Measurements from ENCODE around the gene APBB2. TPM values are rescaled to one million over a fixed set of nuclear protein-coding genes. Genes with fewer than 3 reads are reported as not detected.
A peak's percentile ranks its signal among the peaks of the same experiment; 100 is the strongest.

Gene APBB2
- total RNA-seq, 1 experiment from 2014 or later: 17.7 TPM

DNA sequence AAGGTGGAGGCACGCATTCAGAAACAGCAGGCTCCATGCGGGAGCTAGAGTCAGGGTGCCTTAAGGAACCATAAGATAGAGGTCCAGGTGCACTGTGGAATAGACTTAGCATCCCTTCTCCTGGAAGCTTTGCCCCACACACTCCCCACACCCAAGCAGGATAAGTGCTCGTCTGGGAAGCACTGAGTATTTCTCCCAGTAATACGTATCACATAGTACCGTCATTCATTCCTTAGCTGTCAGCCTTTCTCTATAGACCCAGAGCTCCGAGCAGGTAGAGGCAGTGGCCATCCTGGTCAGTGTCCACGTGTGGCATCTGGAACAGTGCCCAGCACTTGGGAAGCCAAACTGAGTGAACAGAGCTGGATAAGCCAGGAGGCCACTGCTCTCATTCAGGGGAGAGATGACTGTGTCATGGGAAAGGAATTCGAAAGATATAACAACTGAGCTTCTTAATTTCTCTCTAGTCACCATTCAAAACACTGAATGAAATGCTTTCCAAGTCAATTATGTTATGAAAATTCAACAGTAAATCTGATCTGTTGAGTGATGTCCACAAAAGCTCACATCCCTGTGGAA lies 9.9 kb downstream of the APBB2 start:
- CTCF ChIA-PET: interaction anchor here (0.5 to 0.7 kb wide), 2 partner anchors 12 to 203 kb away, joined by 3 to 9 read pairs; no protein-coding TSS in a partner anchor
- Mint-ChIP-seq H3K4me1 (ENCODE audit: low read depth, unreplicated experiment) (peaks cover 31% of the 10 kb centered on the region), H3K36me3 (ENCODE audit: insufficient read depth, unreplicated experiment) (no peaks in the 10 kb centered on the region), H3K27me3 (ENCODE audit: unreplicated experiment) (no peaks in the 10 kb centered on the region), H3K27ac (ENCODE audit: unreplicated experiment) (no peak overlapping the region), H3K4me3 (ENCODE audit: low read depth, unreplicated experiment) (no peak overlapping the region), H3K9me3 (ENCODE audit: low read depth, unreplicated experiment) (no peaks in the 10 kb centered on the region)
- DNase-seq: peak; percentile 43
- TF ChIP-seq, protein P1, sequence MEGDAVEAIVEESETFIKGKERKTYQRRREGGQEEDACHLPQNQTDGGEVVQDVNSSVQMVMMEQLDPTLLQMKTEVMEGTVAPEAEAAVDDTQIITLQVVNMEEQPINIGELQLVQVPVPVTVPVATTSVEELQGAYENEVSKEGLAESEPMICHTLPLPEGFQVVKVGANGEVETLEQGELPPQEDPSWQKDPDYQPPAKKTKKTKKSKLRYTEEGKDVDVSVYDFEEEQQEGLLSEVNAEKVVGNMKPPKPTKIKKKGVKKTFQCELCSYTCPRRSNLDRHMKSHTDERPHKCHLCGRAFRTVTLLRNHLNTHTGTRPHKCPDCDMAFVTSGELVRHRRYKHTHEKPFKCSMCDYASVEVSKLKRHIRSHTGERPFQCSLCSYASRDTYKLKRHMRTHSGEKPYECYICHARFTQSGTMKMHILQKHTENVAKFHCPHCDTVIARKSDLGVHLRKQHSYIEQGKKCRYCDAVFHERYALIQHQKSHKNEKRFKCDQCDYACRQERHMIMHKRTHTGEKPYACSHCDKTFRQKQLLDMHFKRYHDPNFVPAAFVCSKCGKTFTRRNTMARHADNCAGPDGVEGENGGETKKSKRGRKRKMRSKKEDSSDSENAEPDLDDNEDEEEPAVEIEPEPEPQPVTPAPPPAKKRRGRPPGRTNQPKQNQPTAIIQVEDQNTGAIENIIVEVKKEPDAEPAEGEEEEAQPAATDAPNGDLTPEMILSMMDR (IDR thresholded peaks at IDR 0.05; ENCODE audit: unreplicated experiment): no peak
- intact Hi-C loops (cut with micrococcal nuclease; ENCODE audit: unreplicated experiment): no loop called here
- no TSS peak for BruUV-seq (replicated peaks)

DNA sequence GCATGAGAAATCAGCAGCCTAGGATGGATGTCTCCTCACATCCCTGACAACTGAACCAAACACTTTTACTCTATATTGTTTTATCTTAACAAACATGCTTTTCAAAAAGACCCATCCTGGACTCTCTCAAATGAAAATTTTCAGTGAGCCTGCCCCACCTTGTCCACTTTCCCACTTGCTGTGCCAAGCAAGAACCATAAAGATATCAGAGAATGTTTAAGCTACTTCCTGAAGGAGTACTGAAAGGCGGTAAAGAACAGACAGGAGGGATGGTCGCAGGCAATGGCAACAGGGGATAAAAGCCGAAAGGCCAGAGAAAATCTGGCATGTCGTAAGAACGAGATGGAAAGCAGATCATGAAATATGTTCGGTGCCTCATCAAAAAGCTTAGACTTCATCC lies 10.5 kb downstream of the APBB2 start:
- no TSS peak for BruUV-seq (replicated peaks)
- no peaks in the 10 kb centered on the region for H3K9me3 Mint-ChIP-seq (ENCODE audit: low read depth, unreplicated experiment)
- no peaks in the 10 kb centered on the region for H3K36me3 Mint-ChIP-seq (ENCODE audit: insufficient read depth, unreplicated experiment)
- CTCF ChIA-PET: no interaction called here
- peaks cover 26% of the 10 kb centered on the region for H3K4me1 Mint-ChIP-seq (ENCODE audit: low read depth, unreplicated experiment)
- TF ChIP-seq, protein P1 (IDR thresholded peaks at IDR 0.05; ENCODE audit: unreplicated experiment): no peak
- no peak overlapping the region for H3K4me3 Mint-ChIP-seq (ENCODE audit: low read depth, unreplicated experiment)
- no peak overlapping the region for H3K27ac Mint-ChIP-seq (ENCODE audit: unreplicated experiment)
- DNase-seq: no peak
- H3K27me3 Mint-ChIP-seq (ENCODE audit: unreplicated experiment): no peaks in the 10 kb centered on the region
- intact Hi-C loops (cut with micrococcal nuclease; ENCODE audit: unreplicated experiment): no loop called here

DNA sequence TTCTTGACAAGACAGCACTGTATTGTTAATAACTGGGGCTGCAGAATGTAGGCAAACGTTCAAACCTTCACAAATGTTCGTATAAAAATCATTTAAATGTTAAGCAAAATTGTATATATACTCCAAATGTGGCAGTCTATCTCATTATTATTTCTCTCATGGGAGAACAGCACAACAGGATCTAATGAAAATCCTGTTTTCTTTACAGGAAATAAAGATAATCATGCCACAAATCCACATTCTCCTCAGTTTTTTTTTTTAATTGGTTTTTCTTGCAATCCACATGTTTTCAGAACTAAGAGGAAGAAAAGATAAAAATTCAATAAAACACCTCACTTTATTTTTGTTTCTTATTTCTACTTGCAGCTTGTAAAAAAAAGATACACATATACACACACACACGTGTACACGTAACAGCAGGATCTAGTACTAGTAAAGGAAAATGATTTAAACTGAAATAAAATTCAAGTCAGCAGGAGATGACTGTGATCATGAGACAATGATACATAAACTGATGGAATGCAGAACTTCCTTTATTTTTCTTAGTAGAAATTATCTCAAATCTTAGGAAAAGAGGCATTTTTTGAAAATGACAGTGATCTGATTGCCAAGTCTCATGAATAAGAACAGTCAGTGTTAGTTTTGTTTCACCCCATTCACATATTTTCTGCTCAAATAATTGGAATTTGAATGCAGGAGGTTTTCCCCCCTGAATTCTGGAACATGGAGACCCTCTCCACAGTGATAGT lies 11.3 kb downstream of the APBB2 start:
- intact Hi-C loops (cut with micrococcal nuclease; ENCODE audit: unreplicated experiment): no loop called here

DNA sequence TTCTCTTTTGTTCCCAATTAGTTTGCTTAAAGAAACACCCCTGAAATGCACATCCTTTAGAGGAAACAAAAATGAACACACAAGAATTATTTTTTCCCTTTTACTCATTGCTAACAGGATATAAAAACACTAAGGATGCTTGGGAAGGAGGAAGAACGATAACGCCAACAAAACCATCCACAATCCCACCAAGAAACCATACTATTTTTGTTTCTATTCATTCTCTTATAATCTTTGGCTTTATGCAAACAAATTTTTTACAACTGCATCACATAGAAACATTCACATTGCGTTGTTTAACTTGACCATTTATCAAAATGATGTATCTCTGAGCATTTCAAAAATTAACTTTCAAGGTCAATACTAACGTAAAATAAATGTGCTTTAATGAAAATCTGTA lies 12.0 kb downstream of the APBB2 start:
- H3K27me3 Mint-ChIP-seq (ENCODE audit: unreplicated experiment): no peaks in the 10 kb centered on the region
- TF ChIP-seq, protein P1 (IDR thresholded peaks at IDR 0.05; ENCODE audit: unreplicated experiment): no peak
- CTCF ChIA-PET: no interaction called here
- H3K4me1 Mint-ChIP-seq (ENCODE audit: low read depth, unreplicated experiment): peaks cover 18% of the 10 kb centered on the region
- H3K9me3 Mint-ChIP-seq (ENCODE audit: low read depth, unreplicated experiment): no peaks in the 10 kb centered on the region
- H3K36me3 Mint-ChIP-seq (ENCODE audit: insufficient read depth, unreplicated experiment): no peaks in the 10 kb centered on the region
- no peak overlapping the region for H3K27ac Mint-ChIP-seq (ENCODE audit: unreplicated experiment)
- BruUV-seq (replicated peaks): no TSS peak
- DNase-seq: no peak
- H3K4me3 Mint-ChIP-seq (ENCODE audit: low read depth, unreplicated experiment): no peak overlapping the region
- intact Hi-C loops (cut with micrococcal nuclease; ENCODE audit: unreplicated experiment): no loop called here

More for the DNA sequence above, 11.3 kb downstream of the APBB2 start:
- no peak for DNase-seq
- peaks cover 18% of the 10 kb centered on the region for H3K4me1 Mint-ChIP-seq (ENCODE audit: low read depth, unreplicated experiment)
- no TSS peak for BruUV-seq (replicated peaks)
- no peak overlapping the region for H3K4me3 Mint-ChIP-seq (ENCODE audit: low read depth, unreplicated experiment)
- H3K27me3 Mint-ChIP-seq (ENCODE audit: unreplicated experiment): no peaks in the 10 kb centered on the region
- no peaks in the 10 kb centered on the region for H3K9me3 Mint-ChIP-seq (ENCODE audit: low read depth, unreplicated experiment)
- TF ChIP-seq, protein P1 (IDR thresholded peaks at IDR 0.05; ENCODE audit: unreplicated experiment): no peak
- H3K27ac Mint-ChIP-seq (ENCODE audit: unreplicated experiment): no peak overlapping the region
- H3K36me3 Mint-ChIP-seq (ENCODE audit: insufficient read depth, unreplicated experiment): no peaks in the 10 kb centered on the region
- CTCF ChIA-PET: no interaction called here
